Suprapubic skin (tissue), 3 donors: ENCODE measurements around the gene MPDU1.

Experiments used
- POLR2AphosphoS5 ChIP-seq, 3 donors: sonication (generic); formaldehyde crosslinking; IDR thresholded peaks; one replicate each; pipeline ENCODE4 v1.6.1; 2017; ENCODE audit warnings: antibody characterized with exemption in 3 of 3
- TF ChIP-seq, protein P1 (sequence below), 2 donors: fragments of 200-600 bp in 1 of 2; fragments of 450-650 bp in 1 of 2; sonication (generic) in 1 of 2; IDR thresholded peaks; one replicate each; pipeline ENCODE4 v1.5.1; 2016 to 2019; ENCODE audit warnings: antibody characterized with exemption in 2 of 2, mild to moderate bottlenecking in 1 of 2, moderate library complexity in 1 of 2

- no peak for TF ChIP-seq POLR2AphosphoS5 (IDR thresholded peaks at IDR 0.05)
- TF ChIP-seq, protein P1, sequence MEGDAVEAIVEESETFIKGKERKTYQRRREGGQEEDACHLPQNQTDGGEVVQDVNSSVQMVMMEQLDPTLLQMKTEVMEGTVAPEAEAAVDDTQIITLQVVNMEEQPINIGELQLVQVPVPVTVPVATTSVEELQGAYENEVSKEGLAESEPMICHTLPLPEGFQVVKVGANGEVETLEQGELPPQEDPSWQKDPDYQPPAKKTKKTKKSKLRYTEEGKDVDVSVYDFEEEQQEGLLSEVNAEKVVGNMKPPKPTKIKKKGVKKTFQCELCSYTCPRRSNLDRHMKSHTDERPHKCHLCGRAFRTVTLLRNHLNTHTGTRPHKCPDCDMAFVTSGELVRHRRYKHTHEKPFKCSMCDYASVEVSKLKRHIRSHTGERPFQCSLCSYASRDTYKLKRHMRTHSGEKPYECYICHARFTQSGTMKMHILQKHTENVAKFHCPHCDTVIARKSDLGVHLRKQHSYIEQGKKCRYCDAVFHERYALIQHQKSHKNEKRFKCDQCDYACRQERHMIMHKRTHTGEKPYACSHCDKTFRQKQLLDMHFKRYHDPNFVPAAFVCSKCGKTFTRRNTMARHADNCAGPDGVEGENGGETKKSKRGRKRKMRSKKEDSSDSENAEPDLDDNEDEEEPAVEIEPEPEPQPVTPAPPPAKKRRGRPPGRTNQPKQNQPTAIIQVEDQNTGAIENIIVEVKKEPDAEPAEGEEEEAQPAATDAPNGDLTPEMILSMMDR (IDR thresholded peaks at IDR 0.05), result no peak
Measured at GRCh38 chr17:7588553-7589203, 5.0 kb downstream of the MPDU1 start.
